ENCODE data around the gene NCKAP5L.
"Not testable (repeated sequence)": the region's sequence is repeated elsewhere in the genome, so short reads cannot be mapped to it uniquely, and the experiment has no call there.

NCKAP5L gene

GRCh38 chr12:49796606-49797448, 31.4 kb downstream of the NCKAP5L start:
- DNase-seq, result no peak

- DNase-seq, result no peak
Observed at GRCh38 chr12:49796155-49796554, 32.1 kb downstream of the NCKAP5L start.

GRCh38 chr12:49795654-49796105, 32.5 kb downstream of the NCKAP5L start:
- DNase-seq, result no peak

- DNase-seq, result no peak
Observed at GRCh38 chr12:49794811-49795653, 33.2 kb downstream of the NCKAP5L start.

- no peak for DNase-seq
Observed at GRCh38 chr12:49794021-49794420, 34.2 kb downstream of the NCKAP5L start.

- no peak for DNase-seq
Observed at GRCh38 chr12:49793620-49794019, 34.6 kb downstream of the NCKAP5L start.

- no peak for DNase-seq
Observed at GRCh38 chr12:49792976-49793580, 35.1 kb downstream of the NCKAP5L start.

GRCh38 chr12:49792181-49792970, 35.8 kb downstream of the NCKAP5L start:
- DNase-seq, result no peak

GRCh38 chr12:49791700-49792099, 36.5 kb downstream of the NCKAP5L start:
- DNase-seq, result no peak

- DNase-seq, result no peak
Observed at GRCh38 chr12:49790741-49791555, 37.3 kb downstream of the NCKAP5L start.

GRCh38 chr12:49789992-49790391, 38.2 kb downstream of the NCKAP5L start:
- DNase-seq, result no peak

GRCh38 chr12:49787672-49788071, 40.5 kb downstream of the NCKAP5L start:
- no peak for DNase-seq

- peak; percentile 44 for DNase-seq
Observed at GRCh38 chr12:49784756-49785409, 43.3 kb downstream of the NCKAP5L start.

- peak; percentile 30 for DNase-seq
Observed at GRCh38 chr12:49783917-49784676, 44.1 kb downstream of the NCKAP5L start.

GRCh38 chr12:49780914-49781313, 47.3 kb downstream of the NCKAP5L start:
- DNase-seq, result not testable (repeated sequence)

GRCh38 chr12:49779581-49779980, 48.6 kb downstream of the NCKAP5L start:
- no peak for DNase-seq

GRCh38 chr12:49777800-49778748, 50.1 kb downstream of the NCKAP5L start:
- peak; percentile 27 for DNase-seq

- no peak for DNase-seq
Observed at GRCh38 chr12:49777341-49777740, 50.9 kb downstream of the NCKAP5L start.

- no peak for DNase-seq
Observed at GRCh38 chr12:49776858-49777257, 51.4 kb downstream of the NCKAP5L start.
